Activated T-cell treated with anti-CD3 and anti-CD28 coated beads, Interleukin-2, amount 50 U/mL, for 24 hours (primary cell): ENCODE measurements around the gene YWHAE.
A peak's percentile ranks its signal among the peaks of the same experiment; 100 is the strongest.
"Not testable (repeated sequence)": the region's sequence is repeated elsewhere in the genome, so short reads cannot be mapped to it uniquely, and the experiment has no call there.

Source experiments
- DNase-seq: peaks from one replicate; pipeline ENCODE4 v3.0.0-alpha.2; 2020
- H3K27ac Mint-ChIP-seq: 2 replicates; pipeline ENCODE4 v1.8.0; 2020; ENCODE audit warnings: mild to moderate bottlenecking, mixed read lengths
- H3K27me3 Mint-ChIP-seq: 2 replicates; pipeline ENCODE4 v1.8.0; 2020; ENCODE audit warnings: mixed read lengths
- H3K36me3 Mint-ChIP-seq: 2 replicates; pipeline ENCODE4 v1.8.0; 2020; ENCODE audit warnings: low read depth, mixed read lengths
- H3K4me1 Mint-ChIP-seq: 2 replicates; pipeline ENCODE4 v1.8.0; 2020; ENCODE audit warnings: low read depth, mixed read lengths
- H3K4me3 Mint-ChIP-seq: 2 replicates; pipeline ENCODE4 v1.8.0; 2020; ENCODE audit warnings: mild to moderate bottlenecking, moderate library complexity, mixed read lengths
- H3K9me3 Mint-ChIP-seq: 2 replicates; pipeline ENCODE4 v1.8.0; 2020; ENCODE audit warnings: mixed read lengths

YWHAE gene

DNA sequence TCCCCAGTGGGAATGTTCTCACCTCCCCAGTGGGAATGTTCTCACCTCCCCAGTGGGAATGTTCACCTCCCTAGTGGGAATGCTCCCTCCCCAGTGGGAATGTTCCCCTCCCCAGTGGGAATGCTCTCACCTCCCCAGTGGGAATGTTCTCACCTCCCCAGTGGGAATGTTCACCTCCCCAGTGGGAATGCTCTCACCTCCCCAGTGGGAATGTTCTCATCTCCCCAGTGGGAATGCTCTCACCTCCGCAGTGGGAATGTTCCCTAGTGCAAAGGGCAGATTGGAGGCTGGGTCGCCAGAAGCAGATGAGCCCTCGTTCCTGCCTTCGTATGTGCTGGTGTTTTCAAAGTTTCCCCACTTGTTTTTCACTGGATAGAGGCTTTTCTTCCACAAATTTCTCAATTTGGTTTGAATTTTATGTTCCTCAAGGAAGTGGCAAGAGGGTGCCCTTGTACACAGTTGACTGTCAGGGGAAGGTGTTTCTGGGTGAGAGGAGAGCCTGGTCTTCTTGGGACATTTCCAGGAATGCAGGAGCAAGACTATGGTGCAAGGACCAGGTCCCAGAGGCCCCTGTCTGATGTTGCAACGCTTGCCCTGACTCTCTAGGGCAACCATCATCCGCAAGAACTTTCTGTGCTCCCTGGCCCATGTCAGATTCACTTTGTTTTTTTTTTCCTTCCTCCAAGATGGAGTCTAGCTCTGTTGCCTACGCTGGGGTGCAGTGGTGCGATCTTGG, 86.6 kb downstream of the YWHAE start:
- H3K4me1 Mint-ChIP-seq, result no peaks in the 10 kb centered on the region
- no peak overlapping the region for H3K4me3 Mint-ChIP-seq
- H3K27ac Mint-ChIP-seq, result no peak overlapping the region
- no peak for DNase-seq
- no peaks in the 10 kb centered on the region for H3K9me3 Mint-ChIP-seq
- no peaks in the 10 kb centered on the region for H3K36me3 Mint-ChIP-seq
- peaks cover 19% of the 10 kb centered on the region for H3K27me3 Mint-ChIP-seq

DNA sequence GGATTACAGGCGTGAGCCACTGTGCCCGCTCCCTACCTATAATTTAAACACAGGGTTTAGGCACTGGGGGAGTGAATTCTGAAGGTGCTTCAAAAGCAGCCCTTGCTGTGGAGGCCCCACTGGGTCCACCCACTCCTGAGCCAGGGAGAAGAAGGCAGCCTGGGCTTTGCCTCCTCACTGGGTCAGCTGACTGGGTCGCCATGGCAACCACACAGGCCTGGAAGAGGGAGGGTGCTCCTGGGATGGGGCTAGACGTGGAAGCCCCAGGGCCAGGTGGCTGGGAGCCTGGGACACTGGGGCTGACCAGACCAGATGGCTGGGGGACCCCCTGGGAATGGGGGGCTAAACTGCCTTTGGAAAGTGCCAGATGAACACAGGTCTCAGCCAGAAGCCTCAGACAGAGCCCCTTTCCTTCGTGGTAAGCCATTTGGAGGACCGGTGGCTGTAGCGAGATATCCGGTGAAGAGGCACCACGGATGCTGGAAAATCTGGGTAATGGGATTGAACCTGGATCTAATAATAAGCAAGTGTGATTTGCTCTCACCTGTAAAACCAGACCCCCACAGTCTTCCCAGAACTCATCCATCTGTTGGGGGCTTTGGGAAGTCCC, 87.7 kb downstream of the YWHAE start:
- Mint-ChIP-seq H3K27ac (no peak overlapping the region), H3K4me3 (no peak overlapping the region), H3K36me3 (no peaks in the 10 kb centered on the region), H3K4me1 (no peaks in the 10 kb centered on the region), H3K27me3 (peaks cover 24% of the 10 kb centered on the region), H3K9me3 (no peaks in the 10 kb centered on the region)
- no peak for DNase-seq

DNA sequence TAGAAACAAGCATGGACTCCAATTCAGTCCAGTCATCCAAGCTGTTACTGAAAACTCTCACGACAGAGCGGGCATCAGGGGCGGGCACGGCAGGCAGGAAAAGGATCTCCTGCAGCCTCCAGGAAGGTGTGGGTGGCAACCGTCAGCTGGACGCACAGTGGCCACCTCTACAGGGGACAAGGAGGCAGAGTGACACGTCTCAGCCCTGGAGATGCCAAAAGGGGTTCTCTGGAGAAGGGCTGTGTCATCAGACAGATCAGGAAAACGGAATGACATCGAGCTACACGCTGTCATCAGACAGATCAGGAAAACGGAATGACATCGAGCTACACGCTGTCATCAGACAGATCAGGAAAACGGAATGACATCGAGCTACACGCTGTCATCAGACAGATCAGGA, 92.2 kb downstream of the YWHAE start:
- not testable (repeated sequence) for H3K9me3 Mint-ChIP-seq, DNase-seq, H3K4me1 Mint-ChIP-seq, H3K36me3 Mint-ChIP-seq, H3K4me3 Mint-ChIP-seq, H3K27ac Mint-ChIP-seq
- H3K27me3 Mint-ChIP-seq, result peaks cover 13% of the 10 kb centered on the region

DNA sequence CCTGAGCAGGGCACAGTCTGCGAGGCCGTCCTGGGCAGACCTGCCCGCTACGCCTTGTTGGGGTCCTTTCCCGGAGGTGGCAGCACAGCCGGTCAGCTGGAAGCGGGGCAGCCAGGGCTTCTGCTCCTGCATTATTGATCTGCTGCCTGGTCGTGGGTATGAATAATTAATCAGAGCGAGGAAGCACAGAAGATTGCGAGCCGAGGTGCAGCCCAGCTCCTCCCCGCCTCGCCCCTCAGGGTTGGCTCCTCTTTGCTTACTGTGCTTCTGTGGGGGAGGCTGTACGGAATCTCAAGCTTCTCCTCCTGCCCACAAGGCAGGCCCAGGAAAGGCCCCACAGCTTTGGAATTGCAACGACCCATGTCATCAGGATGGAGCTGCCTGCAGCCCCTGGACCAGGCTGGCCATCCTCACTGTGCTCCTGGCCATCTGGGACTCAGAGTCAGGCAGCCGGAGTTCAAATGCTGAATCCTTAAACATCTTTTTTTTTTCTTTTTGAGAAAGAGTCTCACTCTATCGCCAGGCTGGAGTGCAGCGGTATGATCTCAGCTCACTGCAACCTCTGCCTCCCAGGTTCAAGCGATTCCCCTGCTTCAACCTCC, 95.0 kb downstream of the YWHAE start:
- no peak for DNase-seq
- Mint-ChIP-seq H3K9me3 (no peaks in the 10 kb centered on the region), H3K36me3 (no peaks in the 10 kb centered on the region), H3K4me3 (no peak overlapping the region), H3K27me3 (peaks cover 15% of the 10 kb centered on the region), H3K27ac (no peak overlapping the region), H3K4me1 (no peaks in the 10 kb centered on the region)

DNA sequence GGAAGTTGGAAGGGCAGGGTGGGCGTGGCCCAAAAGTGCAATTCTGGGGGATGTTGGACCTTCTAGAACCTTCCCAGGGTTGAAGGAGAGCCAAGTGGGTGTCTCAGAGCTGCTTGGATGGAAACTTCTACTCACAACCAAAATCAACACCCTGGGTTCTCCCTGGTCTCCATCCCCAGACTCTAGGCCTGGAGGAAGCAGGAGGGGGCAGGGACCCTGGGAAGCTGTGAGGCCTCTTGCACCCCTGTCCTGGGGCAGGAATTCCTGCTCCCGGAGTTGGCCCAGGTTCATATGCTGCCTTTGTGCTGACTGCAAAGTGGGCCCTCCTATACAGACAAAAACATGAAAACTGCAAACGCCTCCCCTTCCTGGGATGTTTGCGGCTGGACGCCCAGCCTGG, 95.5 kb downstream of the YWHAE start:
- Mint-ChIP-seq H3K27me3 (peaks cover 15% of the 10 kb centered on the region), H3K36me3 (no peaks in the 10 kb centered on the region), H3K27ac (no peak overlapping the region), H3K4me3 (no peak overlapping the region), H3K4me1 (no peaks in the 10 kb centered on the region), H3K9me3 (no peaks in the 10 kb centered on the region)
- no peak for DNase-seq

DNA sequence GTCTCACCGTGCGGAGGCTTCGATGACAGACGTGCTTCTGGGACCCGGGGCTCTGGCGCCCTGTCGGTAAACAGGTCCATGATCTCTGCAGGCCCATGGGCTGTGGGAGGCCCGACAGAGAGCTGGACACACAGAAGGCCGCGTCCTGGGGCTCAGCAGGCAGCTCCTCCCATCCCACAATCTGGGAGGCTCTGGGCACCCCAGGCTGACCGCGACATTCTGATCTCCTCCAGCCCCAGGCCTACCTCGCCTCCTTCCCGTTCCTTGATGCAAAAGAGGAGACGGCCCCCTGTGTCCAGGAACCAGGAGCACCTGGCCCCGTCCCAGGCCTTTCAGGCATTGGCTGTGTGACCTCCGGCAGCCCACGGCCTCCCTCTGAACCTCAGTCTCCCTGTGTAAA, 97.3 kb downstream of the YWHAE start:
- no peak for DNase-seq
- Mint-ChIP-seq H3K36me3 (no peaks in the 10 kb centered on the region), H3K27ac (no peak overlapping the region), H3K27me3 (peaks cover 14% of the 10 kb centered on the region), H3K9me3 (no peaks in the 10 kb centered on the region), H3K4me1 (peaks cover 15% of the 10 kb centered on the region), H3K4me3 (no peak overlapping the region)

DNA sequence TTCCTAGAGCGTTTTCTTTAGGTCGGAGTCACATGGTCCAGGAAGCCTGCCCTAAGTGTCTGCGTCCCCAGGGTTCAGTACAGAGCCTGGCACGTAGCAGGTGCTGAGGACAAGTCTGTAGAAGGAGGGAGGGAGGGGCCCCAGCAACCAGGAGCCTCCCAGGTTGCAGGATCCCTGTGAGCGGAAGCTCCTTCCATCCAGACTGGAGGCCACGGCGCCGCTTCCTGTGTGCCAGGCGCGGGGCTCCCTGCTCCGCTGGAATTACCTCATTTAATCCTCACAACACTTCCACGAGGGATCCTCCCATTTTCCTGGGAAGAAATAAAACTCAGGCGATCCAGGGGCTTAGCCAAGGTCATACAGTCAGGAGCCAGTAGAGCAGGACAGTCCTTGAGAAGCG, 98.5 kb downstream of the YWHAE start:
- no peaks in the 10 kb centered on the region for H3K9me3 Mint-ChIP-seq
- H3K27ac Mint-ChIP-seq, result no peak overlapping the region
- H3K36me3 Mint-ChIP-seq, result no peaks in the 10 kb centered on the region

DNA sequence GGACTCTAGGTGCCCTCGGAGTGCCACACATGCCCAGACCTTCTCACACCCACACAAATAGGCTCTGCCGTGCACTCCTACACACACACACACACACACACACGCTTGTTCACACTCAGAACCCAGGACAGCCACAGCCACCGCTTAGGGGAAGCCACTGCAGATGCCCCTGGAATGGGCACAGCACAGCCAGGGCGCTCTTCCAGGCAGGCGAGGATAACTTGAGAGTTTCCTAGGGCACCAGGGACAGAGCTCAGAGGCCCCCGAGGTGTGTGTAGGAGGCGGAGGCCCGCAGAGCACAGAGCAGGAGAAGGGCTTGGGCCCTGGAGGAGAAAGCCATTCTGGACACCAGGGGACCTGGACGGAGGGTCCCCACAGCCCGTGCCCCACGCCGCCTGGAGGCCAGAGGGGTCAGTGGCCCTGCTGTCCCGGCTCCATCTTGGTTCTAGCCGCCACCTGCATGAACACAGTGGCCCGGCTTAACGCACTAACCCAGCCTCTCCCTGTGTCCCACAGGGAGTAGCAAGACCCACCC, 99.6 kb downstream of the YWHAE start:
- H3K4me3 Mint-ChIP-seq, result no peak overlapping the region
- DNase-seq, result no peak
- peaks cover 28% of the 10 kb centered on the region for H3K4me1 Mint-ChIP-seq
- no peak overlapping the region for H3K27ac Mint-ChIP-seq
- peaks cover 4% of the 10 kb centered on the region for H3K27me3 Mint-ChIP-seq
- no peaks in the 10 kb centered on the region for H3K36me3 Mint-ChIP-seq
- H3K9me3 Mint-ChIP-seq, result no peaks in the 10 kb centered on the region

More for the DNA sequence above, 98.5 kb downstream of the YWHAE start:
- Mint-ChIP-seq H3K27me3 (peaks cover 7% of the 10 kb centered on the region), H3K4me3 (no peak overlapping the region), H3K4me1 (peaks cover 23% of the 10 kb centered on the region)
- DNase-seq, result no peak

DNA sequence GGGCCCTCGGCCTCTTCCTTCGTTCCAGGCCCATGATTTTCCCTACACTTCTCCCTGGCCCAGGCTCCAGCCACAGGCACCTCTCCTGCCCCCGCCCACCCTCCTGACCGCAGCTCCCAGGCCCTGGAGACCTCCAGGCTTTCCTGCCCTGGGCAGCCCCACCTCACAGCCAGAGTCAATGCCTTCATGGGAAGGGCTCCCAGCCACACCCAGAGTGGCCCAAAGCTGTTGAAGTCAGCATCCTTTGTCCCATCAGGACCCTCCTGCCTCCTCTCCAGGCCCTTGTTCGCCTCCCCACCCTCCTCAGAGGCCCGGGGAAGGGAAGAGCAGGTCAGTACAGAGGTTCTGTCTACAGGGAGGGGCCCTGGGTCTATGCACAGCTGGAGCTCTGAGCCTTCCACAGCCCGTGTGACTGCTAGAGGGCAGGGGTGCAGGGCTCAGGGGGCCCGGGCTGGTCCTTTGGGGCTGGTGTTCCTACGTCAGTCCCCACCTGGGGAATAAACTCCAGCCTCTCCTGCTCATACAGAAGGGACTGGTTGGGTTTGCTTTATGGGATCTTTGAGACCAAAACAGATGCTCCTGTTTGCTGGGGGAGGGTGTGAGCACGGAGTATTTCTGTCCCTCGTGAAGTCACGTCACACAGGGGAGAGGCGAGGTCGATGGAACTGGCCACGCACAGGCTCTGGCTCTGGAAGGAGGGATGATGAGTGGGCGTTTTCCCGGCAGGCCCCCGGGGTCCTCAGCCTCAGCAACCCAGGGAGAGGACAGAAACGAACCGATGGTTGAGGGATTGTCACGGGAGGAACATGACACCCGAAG, 100.3 kb downstream of the YWHAE start:
- peaks cover 4% of the 10 kb centered on the region for H3K27me3 Mint-ChIP-seq

DNA sequence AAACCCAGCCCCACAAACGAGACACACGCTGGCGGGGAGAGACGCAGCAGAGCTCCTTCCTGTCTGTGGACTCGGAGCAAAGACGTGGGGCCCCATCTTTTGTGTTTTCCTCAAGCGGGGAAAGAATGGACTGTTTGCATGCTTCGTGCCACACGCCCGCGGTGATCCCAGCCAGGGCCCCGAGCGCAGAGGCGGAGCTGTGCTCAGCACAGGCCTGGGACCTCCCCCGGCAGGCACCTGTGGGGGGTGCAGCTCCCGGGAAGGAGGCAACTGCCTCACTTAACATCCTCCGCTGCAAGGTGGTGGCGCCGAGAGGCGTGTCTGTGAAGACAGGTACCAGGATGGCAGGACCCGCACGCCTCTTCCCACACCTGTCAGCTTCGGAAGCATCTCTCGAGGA, 101.4 kb downstream of the YWHAE start:
- DNase-seq, result peak; percentile 65
- Mint-ChIP-seq H3K4me1 (peaks cover 46% of the 10 kb centered on the region), H3K9me3 (peaks cover 1% of the 10 kb centered on the region), H3K27ac (no peak overlapping the region), H3K36me3 (no peaks in the 10 kb centered on the region), H3K4me3 (no peak overlapping the region), H3K27me3 (peaks cover 4% of the 10 kb centered on the region)

More for the DNA sequence above, 100.3 kb downstream of the YWHAE start:
- DNase-seq, result no peak
- Mint-ChIP-seq H3K36me3 (no peaks in the 10 kb centered on the region), H3K4me1 (peaks cover 35% of the 10 kb centered on the region), H3K27ac (no peak overlapping the region), H3K4me3 (no peak overlapping the region), H3K9me3 (no peaks in the 10 kb centered on the region)
